ENCODE results near the gene TEAD1.

- no peak for TF ChIP-seq CTCF (IDR thresholded peaks at IDR 0.05)
- no peak for TF ChIP-seq POLR2A (IDR thresholded peaks at IDR 0.05)
- TF ChIP-seq POLR2AphosphoS5 (IDR thresholded peaks at IDR 0.05): no peak
These were observed 240.9 kb downstream of the TEAD1 start for GRCh38 chr11:12915093-12915492.
